GM19328 (cell line): ENCODE measurements around the gene PSMD1.

ENCODE experiments used
- ATAC-seq: cut with Tn5 transposase; IDR thresholded peaks from one replicate; pipeline ENCODE4 v1.9.1; 2021; ENCODE audit warnings: mild to moderate bottlenecking, moderate library complexity; ENCODE audit not compliant: unreplicated experiment

The PSMD1 gene

DNA sequence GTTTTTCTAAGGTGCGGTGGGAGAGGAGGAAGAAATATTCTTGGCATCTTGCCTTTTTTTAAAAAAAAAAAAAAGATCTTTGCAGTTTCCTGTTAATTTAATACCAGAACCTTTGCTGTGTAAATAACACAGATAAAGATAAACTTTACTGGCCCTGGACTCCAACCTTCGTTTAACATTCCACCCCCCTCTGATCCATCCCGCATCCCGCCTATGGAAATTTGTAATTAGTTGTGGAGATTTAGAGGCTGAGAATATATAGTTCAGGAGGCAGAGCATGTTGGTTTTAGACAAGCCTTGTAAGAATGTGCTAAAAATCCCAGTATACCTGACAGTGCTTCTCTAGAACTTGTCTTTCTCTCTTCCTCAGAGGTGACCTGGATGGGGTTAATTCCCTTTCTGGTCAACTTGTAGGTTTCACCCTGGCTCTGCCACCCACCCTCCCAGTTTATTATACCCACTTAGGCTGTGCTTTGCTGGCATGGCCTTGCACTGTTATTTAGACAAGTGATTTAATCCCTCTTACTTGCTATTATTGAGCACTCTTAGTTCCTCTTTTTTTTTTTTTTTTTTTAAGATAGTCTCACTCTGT is 22.3 kb upstream of the PSMD1 start:
- ATAC-seq: no peak

DNA sequence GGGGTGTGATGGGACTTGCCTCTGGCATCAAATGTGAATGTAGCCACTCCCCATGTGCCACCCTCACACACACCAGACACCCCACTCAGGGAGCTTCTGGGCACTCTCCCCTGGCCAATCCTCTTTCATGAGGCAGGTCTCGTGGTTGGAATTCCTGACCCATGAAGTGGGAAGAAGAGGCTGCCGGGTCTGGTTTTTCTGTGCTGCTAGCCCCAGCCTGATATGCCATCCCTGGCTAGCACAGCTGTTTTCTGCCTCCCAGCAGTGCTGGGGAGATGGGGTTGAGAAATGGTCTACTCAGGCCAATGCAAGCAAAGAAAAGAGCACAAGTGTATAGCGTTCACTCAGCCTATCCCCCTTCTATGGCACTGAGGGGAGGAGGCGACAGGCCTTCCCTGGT is 20.5 kb upstream of the PSMD1 start:
- ATAC-seq: no peak

DNA sequence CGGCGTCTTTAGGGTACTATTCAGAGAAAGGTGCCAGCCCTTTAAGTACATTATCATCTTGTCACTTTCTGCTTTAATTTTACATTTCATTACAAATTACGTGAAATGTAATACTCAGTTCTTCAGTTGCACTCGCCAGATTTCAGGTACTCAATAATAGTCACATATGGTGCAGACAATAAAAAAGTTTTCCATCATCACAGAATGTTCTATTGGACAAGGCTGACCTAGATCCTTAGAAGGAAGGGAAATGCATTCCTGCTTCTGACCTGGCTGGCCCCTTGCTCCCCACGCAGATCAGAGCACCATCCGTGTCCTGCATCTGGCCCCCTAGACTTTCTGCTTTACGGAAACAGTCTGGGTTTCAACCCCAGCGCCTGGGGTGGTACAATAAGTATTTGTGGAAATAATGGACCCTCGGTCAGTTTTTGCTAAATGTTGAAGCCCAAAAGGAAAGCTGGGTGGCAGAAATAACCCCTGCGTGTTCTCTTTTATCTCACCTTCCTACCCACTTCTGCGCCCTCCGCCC is 20.0 kb upstream of the PSMD1 start:
- ATAC-seq: no peak

DNA sequence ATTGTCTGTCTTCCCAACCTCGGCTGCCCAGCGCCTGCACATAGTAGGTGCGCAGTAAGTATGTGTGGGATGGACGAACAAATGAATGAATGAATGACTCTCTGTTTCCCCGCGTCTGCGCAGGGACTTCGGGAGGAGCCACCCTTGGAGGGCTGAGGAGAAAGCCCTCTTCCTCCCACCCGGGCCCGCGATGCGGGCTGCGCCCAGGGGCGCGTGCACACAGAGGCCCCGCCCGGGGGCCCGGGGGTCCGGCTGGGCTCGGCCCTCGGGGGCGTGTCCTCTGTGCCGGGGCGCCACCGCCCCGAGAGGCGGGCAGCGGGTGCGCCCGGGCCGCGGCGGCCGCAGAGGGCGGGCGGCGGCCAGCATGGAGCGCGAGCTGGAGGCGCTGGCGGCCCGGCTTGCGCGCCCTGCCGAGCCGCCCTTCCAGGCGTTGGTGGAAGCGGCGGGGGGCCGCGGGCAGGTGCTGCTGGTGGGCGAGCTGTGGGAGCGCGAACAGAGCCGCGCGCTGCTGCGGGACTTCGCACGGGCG is 19.4 kb upstream of the PSMD1 start, which contains the start of gene C2orf72:
Gene C2orf72, plus strand, starts transcription at position 322 of the 529 bp plus-strand sequence. Its CDS starts 43 bp downstream, at position 365.
- no peak for ATAC-seq

DNA sequence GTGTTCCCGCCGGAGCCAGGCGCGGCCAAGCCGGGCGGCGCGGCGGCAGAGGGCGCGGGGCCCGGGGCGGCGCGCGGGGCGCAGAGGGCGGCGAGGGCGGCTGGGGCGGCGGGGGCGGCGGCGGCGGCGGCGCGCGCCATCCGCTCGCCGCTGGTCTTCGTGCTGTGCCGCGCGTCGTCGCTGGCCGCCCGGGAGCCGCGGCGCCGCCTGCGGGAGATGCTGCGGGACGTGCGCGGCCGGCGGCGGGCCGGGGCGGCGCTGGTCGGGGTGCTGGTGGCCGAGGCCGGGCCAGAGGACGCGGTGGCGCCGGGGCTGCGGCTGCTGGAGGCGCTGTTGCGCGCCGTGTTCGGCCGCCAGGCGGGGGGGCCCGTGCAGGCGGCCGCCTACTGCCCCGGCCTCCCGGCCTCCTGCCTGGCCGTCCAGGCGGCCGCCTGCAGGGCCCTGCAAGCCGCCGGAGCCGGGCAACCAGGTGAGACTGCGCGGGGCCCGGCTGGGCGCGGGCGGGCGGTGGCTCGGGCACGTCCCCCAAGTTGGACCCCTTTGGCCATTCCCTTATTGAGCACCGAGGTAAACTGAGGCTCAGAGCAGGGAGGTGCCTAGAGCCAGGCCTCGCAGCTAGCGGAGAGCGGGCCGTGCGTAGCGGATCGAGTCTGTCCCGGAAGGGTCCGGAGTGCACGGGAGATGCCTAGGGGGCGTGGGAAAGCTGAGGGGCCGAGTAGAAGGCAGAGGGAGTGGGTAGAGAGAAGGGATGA is 18.8 kb upstream of the PSMD1 start:
- no peak for ATAC-seq

DNA sequence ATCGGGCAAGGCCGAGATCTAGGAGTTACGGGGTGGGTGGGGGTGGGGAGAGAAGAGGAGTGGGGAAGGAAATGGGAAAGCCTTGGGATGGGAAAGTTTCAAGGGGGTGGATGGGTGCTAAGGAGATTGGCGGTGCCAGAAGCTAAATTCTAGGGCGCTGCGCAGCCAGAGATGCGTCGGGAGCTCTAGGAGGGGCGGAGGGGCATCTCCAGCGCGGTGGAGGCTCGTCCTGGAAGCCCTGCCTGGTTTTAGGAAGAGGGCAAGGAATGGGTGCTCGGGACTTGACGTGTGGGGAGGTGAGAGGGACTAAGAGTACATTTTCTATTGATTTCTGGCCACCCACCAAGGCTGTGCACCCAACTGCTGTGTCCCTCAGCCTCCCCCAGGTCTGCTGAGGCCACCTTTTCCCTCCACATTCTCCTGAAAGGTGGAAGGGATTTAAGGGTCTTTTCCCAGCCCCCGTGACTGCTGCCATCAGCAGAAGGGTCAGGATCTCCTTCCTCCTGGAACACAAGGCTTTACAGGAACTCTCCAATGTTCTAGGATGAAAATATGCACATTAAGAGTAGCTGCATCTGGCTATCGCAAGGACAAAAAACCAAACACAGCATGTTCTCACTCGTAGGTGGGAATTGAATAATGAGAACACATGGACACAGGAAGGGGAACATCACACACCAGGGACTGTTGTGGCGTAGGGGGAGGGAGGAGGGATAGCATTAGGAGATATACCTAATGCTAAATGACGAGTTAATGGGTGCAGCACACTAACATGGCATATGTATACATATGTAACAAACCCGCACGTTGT is 18.0 kb upstream of the PSMD1 start:
- no peak for ATAC-seq

DNA sequence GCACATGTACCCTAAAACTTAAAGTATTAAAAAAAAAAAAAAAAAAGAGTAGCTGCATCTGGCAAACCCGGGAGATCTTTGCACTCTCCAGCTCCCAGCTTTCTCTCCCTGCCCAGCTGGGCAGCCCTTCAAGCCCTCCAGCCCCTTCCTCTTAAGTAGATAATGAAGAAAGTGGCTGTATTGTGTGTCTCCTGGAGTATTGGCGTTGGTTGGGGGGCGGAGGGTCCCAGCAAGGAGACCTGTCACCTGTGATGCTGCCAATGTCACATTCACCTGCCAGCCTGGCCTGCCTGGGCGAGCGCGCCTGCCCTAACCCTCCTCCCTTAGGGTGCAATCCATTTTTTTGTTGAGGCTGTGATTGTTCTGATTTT is 17.4 kb upstream of the PSMD1 start:
- ATAC-seq: no peak

DNA sequence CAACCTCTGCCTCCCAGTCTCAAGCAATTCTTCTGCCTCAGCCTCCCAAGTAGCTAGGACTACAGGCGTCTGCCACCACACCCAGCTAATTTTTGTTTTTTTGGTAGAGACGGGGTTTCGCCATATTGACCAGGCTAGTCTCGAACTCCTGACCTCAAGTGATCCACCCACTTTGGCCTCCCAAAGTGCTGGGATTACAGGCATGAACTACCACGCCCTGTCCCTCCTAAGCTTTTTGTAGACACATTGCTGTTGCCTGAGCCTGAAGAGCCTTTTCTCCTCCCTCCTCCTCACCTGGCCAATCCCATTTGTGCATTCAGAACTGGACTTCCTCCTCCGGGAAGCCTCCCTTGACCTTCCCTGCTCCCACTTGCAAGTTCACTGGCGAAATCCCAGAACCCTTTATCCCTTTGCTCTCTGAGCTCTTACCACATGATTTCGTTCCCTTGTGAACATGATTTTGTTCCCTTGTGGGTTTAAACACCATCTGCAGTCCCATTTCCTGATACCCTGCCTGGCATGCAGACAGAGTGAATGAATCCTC is 16.8 kb upstream of the PSMD1 start:
- no peak for ATAC-seq

DNA sequence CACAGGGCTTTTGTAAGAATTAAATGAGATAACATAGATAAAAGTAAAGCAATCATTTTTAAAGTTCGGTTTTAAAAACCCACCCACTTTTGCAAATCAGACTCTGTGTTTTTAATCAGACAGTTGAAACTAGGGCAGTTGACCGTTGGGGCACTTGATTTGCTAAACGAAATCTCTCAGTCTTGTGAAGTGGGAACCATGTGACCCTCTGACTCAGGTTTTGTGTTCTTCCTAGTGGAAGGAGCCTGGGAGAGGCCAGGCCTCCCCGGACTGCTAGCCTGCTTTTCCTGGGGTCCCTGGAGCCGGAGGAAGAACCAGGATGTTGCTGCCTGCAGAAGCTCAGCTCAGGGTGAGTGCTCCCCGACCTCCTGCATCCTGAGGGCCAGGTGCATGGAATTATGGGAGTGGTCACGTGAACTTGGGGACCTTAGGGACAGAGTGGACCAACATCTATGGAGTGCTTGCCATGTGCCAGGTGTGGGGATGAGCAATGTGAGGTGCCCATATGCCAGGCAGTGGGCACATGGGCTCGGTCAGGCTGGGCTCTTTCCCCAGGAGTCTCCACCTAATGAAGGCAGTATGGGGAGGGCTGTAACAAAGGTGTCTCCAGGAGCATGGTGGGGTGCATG is 15.5 kb upstream of the PSMD1 start:
- ATAC-seq: no peak

DNA sequence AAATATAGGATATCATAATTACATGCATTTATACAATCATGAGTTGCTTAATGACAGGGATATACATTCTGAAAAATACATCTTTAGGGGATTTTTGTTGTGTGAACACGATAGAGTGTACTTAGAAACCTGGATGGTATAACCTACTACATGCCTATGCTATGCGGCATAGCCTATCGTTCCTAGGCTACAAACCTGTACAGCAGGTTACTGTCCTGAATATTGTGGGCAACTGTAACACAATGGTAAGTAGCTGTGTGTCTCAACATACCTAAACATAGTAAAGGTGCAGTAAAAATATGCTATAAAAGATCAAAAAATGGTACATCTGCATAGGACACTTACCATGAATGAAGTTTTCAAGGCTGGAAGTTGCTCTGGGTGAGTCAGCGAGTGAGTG is 12.9 kb upstream of the PSMD1 start:
- no peak for ATAC-seq

DNA sequence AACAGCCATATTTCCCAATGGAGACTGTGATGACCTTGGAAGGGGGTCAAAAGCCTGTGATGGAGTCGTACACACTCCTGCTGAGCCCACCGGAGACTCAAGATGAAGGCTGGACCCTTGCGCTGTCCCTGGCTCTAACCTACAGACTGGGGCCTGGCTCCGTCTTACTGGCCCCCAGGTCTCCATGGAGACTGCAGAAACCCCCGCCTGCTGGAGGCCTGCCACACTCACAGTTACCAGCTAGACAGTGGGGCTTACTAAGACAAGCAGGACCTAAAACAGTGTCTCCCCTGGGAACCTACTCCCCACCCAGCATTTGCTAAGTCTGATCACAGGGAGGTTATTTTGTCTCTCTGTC is 9.8 kb upstream of the PSMD1 start:
- no peak for ATAC-seq

DNA sequence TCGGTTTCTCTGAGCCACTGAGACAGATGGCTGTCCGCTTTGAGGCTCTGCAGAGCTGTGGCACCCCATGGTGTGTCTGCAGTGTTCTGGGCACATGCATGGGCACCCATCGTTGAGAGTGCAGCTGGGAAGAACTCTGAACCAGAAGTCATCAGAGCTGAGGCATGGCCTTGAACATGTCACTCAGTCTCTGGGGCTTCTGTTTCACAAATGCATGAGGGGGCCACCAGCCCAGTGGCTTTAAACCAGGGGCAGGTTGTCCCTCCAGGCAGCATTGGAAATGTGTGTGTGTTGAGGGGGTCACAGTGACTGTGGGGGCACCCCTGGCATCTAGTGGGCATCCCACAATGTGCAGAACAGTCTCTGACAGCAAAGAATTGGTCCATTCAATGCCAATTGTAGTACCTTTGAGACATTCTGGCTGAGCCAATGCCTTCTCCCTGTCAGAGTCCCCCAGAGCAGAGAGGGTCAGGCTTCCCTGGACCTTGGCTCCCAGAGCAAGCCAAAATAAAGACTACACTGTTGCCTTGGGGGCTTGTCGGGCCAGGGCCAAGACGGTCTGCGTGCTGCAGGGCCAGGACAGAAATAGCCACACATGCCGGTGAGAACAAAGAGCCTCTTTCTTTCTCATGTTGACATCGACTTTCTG is 9.3 kb upstream of the PSMD1 start:
- no peak for ATAC-seq

DNA sequence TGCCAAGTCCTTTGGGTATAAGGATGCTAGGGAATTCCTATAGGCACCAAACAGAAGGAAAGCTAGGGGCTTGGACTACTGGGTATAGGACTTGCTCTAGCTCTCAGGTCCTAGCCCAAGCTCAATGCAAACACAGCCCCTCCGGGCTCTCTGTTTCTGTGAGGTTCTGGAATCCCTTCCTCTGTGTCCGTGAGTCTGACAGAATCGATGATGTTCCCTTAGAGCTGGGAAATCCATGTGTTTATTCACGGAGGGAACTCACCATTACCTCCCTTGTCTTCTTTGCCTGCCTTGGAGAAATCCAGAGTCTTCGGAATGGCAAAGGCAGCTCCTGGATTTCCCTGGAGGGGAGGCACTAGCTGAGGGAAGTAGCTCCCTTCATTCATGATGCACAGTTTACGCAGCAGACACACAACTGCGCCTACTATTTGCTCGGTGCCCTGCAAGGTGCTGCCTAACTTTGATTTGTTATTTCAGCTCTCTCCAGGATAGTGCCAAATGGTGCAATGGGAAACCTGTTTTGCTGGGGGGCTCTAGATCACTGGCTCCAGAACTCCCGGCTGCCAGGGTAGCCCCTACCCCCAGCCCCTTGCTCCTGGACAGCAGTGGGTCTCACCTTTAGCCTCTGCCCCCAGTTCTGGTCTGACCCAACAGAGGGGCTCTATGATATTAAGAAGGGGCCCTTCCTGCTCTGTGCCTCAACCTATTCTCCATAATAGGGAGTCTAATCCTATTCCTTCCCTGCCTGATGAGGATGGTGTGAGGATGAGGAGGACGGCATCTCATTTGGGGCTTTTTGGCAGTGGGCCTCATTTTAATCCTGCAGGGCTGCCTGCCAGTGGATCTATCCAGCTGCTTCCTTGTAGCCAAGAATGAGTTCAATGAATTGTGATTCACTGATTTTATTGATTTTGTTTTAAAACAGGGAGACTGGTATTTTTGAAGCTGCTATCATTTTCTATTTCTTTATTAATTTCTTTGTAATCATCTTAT is 8.4 kb upstream of the PSMD1 start:
- ATAC-seq: no peak

DNA sequence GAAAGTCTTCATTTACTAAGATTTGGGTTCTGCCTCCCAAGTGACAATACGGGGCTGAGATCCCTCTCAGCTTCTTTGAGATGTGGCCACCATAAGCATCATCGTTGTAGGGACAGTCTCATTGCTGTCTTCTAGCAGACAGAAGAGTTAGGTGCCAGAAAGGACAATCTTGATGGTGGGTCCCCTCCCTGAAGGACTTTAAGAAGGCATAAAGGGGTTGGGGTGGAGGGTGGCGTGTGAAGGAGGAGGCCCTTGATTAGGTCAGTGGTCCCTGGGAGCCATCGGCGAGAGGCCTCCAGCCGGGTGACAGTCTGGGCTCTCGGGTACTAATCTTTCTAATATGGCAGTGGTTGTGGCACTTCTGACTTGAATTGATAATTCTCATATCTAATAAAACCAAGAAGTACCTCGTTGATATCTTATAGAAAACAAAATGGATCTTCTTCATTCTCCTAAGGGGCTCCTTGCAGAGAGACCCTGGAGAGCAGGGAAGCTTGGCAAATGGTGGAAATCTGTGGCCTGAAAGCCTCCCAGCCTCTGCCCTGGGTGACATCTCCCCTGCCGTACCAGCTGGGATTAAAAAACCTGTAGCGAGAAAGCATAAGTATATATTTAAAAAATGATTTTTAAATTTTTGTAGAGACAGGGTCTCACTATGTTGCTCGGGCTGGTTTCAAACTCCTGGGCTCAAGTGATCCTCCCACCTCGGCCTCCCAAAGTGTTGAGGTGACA is 7.2 kb upstream of the PSMD1 start:
- no peak for ATAC-seq

DNA sequence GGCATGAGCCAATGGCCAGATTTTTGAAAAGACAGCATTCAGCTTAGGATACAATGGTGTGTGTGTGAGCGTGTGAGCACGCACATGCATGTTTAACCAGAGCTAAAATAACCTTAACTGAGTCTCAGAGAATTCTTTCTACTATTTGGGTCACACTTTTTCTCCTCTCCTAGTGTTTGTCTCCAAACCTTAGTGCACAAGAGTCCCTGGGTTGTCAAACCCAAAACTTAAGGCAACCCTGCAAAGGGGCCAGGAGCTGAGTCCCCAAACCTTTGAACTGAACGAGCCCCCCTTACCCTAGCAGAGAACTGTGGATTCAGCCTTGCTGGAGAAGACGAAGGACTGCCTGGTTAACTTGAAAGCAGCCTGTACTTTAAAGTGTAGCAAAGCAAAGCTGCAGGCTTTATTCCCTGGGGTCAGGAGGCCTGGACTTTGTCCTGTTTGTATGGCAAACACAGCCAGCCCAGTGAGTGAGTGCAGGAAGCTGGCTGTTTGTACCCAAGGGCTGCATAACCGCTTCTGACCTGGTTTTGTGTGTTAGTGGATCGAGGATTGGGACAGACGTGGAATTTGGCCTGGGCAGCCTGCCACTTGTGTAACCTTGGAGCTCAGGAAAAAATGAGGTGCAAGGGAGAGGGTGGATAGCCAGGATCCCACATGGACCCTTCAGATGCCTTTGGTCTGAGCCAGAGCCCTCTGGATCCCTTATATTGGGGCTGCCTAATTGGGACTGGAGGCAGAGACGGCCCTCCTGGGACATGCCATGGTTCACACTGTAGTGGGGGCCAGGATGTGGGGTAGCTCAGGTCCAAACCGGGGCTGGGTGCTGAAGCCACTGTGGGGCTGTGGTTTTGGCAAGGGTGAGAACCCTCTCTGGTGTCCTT is 6.4 kb upstream of the PSMD1 start:
- no peak for ATAC-seq

DNA sequence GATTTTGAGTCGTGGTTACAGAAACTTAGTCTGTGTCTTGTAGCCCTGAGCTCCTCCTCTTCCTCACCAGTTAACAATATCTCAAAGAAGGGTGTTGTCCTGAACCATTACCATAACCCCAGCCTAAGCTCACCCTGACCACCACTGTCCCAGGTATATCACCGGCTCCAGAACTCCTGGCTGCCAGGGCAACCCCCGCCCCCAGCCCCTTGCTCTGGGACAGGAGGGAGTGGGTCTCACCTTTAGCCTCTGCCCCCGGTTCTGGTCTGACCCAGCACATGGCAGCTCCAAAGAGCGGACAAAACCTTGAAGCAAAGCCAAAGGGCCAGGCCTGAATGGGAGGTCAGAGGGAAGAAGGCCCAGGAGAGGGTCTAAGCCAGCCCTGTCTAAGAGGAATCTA is 5.6 kb upstream of the PSMD1 start:
- no peak for ATAC-seq
